ENCODE measurements around the gene PRUNE2. TPM values are rescaled to one million over a fixed set of nuclear protein-coding genes. Genes with fewer than 3 reads are reported as not detected.

The PRUNE2 gene
- total and polyA plus RNA-seq, 2 of the 13 experiments (the other 11 are each of a cell fraction or from before 2014, with no cell fraction given): 0.02 TPM; not detected in 1

- no TSS peak for BruUV-seq (replicated peaks)
- TF ChIP-seq ZBTB39 (CRISPR knock-in tag; IDR thresholded peaks at IDR 0.05): no peak
- no peak for TF ChIP-seq MTF1 (CRISPR knock-in tag; IDR thresholded peaks at IDR 0.05)
- TF ChIP-seq, protein P1, sequence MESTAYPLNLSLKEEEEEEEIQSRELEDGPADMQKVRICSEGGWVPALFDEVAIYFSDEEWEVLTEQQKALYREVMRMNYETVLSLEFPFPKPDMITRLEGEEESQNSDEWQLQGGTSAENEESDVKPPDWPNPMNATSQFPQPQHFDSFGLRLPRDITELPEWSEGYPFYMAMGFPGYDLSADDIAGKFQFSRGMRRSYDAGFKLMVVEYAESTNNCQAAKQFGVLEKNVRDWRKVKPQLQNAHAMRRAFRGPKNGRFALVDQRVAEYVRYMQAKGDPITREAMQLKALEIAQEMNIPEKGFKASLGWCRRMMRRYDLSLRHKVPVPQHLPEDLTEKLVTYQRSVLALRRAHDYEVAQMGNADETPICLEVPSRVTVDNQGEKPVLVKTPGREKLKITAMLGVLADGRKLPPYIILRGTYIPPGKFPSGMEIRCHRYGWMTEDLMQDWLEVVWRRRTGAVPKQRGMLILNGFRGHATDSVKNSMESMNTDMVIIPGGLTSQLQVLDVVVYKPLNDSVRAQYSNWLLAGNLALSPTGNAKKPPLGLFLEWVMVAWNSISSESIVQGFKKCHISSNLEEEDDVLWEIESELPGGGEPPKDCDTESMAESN (CRISPR knock-in tag; conservative IDR thresholded peaks at IDR 0.05): no peak
- TF ChIP-seq PRPF4 (IDR thresholded peaks at IDR 0.05; ENCODE audit: low read depth, low read length, poor library complexity, severe bottlenecking): no peak
- TF ChIP-seq ZIK1 (CRISPR knock-in tag; IDR thresholded peaks at IDR 0.05; ENCODE audit: borderline replicate concordance, low read depth): no peak
- TF ChIP-seq ZNF503 (CRISPR knock-in tag; IDR thresholded peaks at IDR 0.05): no peak
- TF ChIP-seq ZNF510 (CRISPR knock-in tag; IDR thresholded peaks at IDR 0.05; ENCODE audit: low read depth): no peak
- no peak for TF ChIP-seq KLF16 (CRISPR knock-in tag; IDR thresholded peaks at IDR 0.05)
- no peak for TF ChIP-seq ZNF567 (CRISPR knock-in tag; IDR thresholded peaks at IDR 0.05; ENCODE audit: borderline replicate concordance)
- TF ChIP-seq GFI1 (CRISPR knock-in tag; IDR thresholded peaks at IDR 0.05; ENCODE audit: borderline replicate concordance): no peak
- TF ChIP-seq, protein P2, sequence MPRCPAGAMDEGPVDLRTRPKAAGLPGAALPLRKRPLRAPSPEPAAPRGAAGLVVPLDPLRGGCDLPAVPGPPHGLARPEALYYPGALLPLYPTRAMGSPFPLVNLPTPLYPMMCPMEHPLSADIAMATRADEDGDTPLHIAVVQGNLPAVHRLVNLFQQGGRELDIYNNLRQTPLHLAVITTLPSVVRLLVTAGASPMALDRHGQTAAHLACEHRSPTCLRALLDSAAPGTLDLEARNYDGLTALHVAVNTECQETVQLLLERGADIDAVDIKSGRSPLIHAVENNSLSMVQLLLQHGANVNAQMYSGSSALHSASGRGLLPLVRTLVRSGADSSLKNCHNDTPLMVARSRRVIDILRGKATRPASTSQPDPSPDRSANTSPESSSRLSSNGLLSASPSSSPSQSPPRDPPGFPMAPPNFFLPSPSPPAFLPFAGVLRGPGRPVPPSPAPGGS (CRISPR knock-in tag; IDR thresholded peaks at IDR 0.05): no peak
- TF ChIP-seq ZNF709 (CRISPR knock-in tag; IDR thresholded peaks at IDR 0.05): no peak
- no peak for TF ChIP-seq SIN3A (IDR thresholded peaks at IDR 0.05; ENCODE audit: borderline replicate concordance, low read depth, low read length)
- TF ChIP-seq HDAC2 (CRISPR knock-in tag; IDR thresholded peaks at IDR 0.05): no peak
- no peak for TF ChIP-seq ZNF253 (CRISPR knock-in tag; IDR thresholded peaks at IDR 0.05; ENCODE audit: borderline replicate concordance)
- TF ChIP-seq ZBTB2 (CRISPR knock-in tag; IDR thresholded peaks at IDR 0.05; ENCODE audit: low read depth): no peak
- no peak for TF ChIP-seq DNMT1 (CRISPR knock-in tag; IDR thresholded peaks at IDR 0.05)
Observed at GRCh38 chr9:76803083-76803482, 102.8 kb downstream of the PRUNE2 start.

More at GRCh38 chr9:76803083-76803482, 102.8 kb downstream of the PRUNE2 start:
- H3K27me3 ChIP-seq (ENCODE audit: control insufficient read depth in 1 of 2, insufficient read depth in 2 of 2, low read length in 2 of 2): peaks cover 0 to 10% of the 10 kb centered on the region in 2 experiments; a peak in 3 of 5 replicates
- H3K36me3 ChIP-seq (replicated peaks in 1 of 2; ENCODE audit: control insufficient read depth in 1 of 2, insufficient read depth in 2 of 2, low read length in 2 of 2): no peaks in the 10 kb centered on the region
- no peaks in the 10 kb centered on the region for H3K79me2 ChIP-seq (ENCODE audit: insufficient read depth, low read length)
- no peak overlapping the region for H3K27ac ChIP-seq (ENCODE audit: extremely low read length, insufficient read depth, low read length)
- H3K4me3 ChIP-seq (replicated peaks in 1 of 3; ENCODE audit: insufficient read depth in 1 of 3, low read depth in 2 of 3, low read length in 3 of 3): no peak overlapping the region
- POLR2A ChIA-PET: no interaction called here
- DNase-seq (ENCODE audit: low spot score) (no peak), FAIRE-seq (no peak), ATAC-seq (no peak)
- H2AFZ ChIP-seq (ENCODE audit: low read length): no peak overlapping the region
- CTCF ChIA-PET (ENCODE audit: low intra/inter-chr PET ratio, low total read pairs): no interaction called here
- no peaks in the 10 kb centered on the region for H3K9me3 ChIP-seq (ENCODE audit: low read length)
- H3K9ac ChIP-seq (ENCODE audit: insufficient read depth, low read depth, low read length): no peak overlapping the region
- H4K20me1 ChIP-seq (ENCODE audit: insufficient read depth, low read length): no peaks in the 10 kb centered on the region
- WGBS (ENCODE audit: low lambda C conversion rate): 0% methylated on average over 2 of the region's 2 CpGs
- H3K4me1 ChIP-seq (ENCODE audit: insufficient read depth, low read length): no peaks in the 10 kb centered on the region
- H3K4me2 ChIP-seq (ENCODE audit: low read depth, low read length): no peak overlapping the region
- in situ Hi-C loops (cut with HindIII; ENCODE audit: extremely low pct_ligation_motif_present, low pct_unique_long_range_greater_than_20kb) (loop anchor here (10.0 to 25.0 kb wide), 2 partner anchors 182 to 359 kb away; no protein-coding TSS in a partner anchor), intact Hi-C loops (cut with micrococcal nuclease; ENCODE audit: unreplicated experiment) (no loop called here)

All from HepG2 (cell line).